ENCODE results near the gene CNTNAP2.

DNA sequence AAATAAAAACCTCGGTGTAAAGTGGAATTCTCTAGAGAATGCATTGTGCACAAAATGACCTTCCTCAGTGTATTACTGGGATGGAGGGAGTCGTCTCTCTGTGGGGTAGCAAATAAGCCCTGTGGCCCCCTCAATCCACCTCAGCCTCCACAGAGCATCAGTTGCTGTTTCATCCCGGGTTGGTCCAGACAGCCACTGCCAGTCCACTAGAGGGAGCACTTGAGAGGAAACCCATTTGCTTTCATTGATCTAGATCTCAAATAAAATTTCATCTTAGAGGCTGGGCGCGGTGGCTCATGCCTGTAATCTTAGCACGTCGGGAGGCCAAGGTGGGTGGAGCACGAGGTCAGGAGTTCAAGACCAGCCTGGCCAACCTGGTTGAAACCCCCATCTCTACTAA is 1128.7 kb downstream of the CNTNAP2 start:
- TF ChIP-seq GABPA (IDR thresholded peaks at IDR 0.05 in 1 of 2, conservative IDR thresholded peaks at IDR 0.05 in 1 of 2): no peak
- peak; percentile 65 to 76 for TF ChIP-seq RAD21 (IDR thresholded peaks at IDR 0.05)
- TF ChIP-seq, protein P1, sequence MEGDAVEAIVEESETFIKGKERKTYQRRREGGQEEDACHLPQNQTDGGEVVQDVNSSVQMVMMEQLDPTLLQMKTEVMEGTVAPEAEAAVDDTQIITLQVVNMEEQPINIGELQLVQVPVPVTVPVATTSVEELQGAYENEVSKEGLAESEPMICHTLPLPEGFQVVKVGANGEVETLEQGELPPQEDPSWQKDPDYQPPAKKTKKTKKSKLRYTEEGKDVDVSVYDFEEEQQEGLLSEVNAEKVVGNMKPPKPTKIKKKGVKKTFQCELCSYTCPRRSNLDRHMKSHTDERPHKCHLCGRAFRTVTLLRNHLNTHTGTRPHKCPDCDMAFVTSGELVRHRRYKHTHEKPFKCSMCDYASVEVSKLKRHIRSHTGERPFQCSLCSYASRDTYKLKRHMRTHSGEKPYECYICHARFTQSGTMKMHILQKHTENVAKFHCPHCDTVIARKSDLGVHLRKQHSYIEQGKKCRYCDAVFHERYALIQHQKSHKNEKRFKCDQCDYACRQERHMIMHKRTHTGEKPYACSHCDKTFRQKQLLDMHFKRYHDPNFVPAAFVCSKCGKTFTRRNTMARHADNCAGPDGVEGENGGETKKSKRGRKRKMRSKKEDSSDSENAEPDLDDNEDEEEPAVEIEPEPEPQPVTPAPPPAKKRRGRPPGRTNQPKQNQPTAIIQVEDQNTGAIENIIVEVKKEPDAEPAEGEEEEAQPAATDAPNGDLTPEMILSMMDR (IDR thresholded peaks at IDR 0.05; ENCODE audit: low read depth, low read length, missing input control): peak; percentile 56
- no peak for TF ChIP-seq SP1 (IDR thresholded peaks at IDR 0.05)
- TF ChIP-seq, protein P2, sequence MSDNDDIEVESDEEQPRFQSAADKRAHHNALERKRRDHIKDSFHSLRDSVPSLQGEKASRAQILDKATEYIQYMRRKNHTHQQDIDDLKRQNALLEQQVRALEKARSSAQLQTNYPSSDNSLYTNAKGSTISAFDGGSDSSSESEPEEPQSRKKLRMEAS (IDR thresholded peaks at IDR 0.05): no peak
- no peak for TF ChIP-seq YY1 (IDR thresholded peaks at IDR 0.05)
- TF ChIP-seq, protein P3, sequence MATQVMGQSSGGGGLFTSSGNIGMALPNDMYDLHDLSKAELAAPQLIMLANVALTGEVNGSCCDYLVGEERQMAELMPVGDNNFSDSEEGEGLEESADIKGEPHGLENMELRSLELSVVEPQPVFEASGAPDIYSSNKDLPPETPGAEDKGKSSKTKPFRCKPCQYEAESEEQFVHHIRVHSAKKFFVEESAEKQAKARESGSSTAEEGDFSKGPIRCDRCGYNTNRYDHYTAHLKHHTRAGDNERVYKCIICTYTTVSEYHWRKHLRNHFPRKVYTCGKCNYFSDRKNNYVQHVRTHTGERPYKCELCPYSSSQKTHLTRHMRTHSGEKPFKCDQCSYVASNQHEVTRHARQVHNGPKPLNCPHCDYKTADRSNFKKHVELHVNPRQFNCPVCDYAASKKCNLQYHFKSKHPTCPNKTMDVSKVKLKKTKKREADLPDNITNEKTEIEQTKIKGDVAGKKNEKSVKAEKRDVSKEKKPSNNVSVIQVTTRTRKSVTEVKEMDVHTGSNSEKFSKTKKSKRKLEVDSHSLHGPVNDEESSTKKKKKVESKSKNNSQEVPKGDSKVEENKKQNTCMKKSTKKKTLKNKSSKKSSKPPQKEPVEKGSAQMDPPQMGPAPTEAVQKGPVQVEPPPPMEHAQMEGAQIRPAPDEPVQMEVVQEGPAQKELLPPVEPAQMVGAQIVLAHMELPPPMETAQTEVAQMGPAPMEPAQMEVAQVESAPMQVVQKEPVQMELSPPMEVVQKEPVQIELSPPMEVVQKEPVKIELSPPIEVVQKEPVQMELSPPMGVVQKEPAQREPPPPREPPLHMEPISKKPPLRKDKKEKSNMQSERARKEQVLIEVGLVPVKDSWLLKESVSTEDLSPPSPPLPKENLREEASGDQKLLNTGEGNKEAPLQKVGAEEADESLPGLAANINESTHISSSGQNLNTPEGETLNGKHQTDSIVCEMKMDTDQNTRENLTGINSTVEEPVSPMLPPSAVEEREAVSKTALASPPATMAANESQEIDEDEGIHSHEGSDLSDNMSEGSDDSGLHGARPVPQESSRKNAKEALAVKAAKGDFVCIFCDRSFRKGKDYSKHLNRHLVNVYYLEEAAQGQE (IDR thresholded peaks at IDR 0.05): no peak
- TF ChIP-seq TAF1 (conservative IDR thresholded peaks at IDR 0.05): no peak
- TF ChIP-seq, protein P4, sequence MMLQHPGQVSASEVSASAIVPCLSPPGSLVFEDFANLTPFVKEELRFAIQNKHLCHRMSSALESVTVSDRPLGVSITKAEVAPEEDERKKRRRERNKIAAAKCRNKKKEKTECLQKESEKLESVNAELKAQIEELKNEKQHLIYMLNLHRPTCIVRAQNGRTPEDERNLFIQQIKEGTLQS (IDR thresholded peaks at IDR 0.05): no peak
